ENCODE data around the gene FAM78A. TPM values are rescaled to one million over a fixed set of nuclear protein-coding genes. Genes with fewer than 3 reads are reported as not detected.

FAM78A gene
- polyA plus RNA-seq (2012; ENCODE audit: insufficient read length, low read depth), result 5.4 TPM

- TF ChIP-seq FOXP2 (optimal IDR thresholded peaks at IDR 0.05; ENCODE audit: borderline replicate concordance, extremely low read depth, extremely low read length, insufficient read depth) (no peak), SIN3A (IDR thresholded peaks at IDR 0.05; ENCODE audit: borderline replicate concordance, insufficient read depth, low read length) (no peak), REST (IDR thresholded peaks at IDR 0.05; ENCODE audit: insufficient read depth in 1 of 2, low read depth in 2 of 2, low read length in 2 of 2) (no peak), POLR2AphosphoS5 (IDR thresholded peaks at IDR 0.05; ENCODE audit: low read depth, low read length) (no peak), TAF1 (IDR thresholded peaks at IDR 0.05; ENCODE audit: borderline replicate concordance, insufficient read depth, low read length) (no peak)
These were observed at the start of gene FAM78A for GRCh38 chr9:131276094-131276888. Gene FAM78A, minus strand, starts transcription at chr9:131276510. Its CDS starts 331 bp downstream, at chr9:131276179.

- TF ChIP-seq FOXP2 (optimal IDR thresholded peaks at IDR 0.05; ENCODE audit: borderline replicate concordance, extremely low read depth, extremely low read length, insufficient read depth) (no peak), POLR2AphosphoS5 (IDR thresholded peaks at IDR 0.05; ENCODE audit: low read depth, low read length) (no peak), REST (IDR thresholded peaks at IDR 0.05; ENCODE audit: insufficient read depth in 1 of 2, low read depth in 2 of 2, low read length in 2 of 2) (no peak), TAF1 (IDR thresholded peaks at IDR 0.05; ENCODE audit: borderline replicate concordance, insufficient read depth, low read length) (no peak)
These were observed 48.7 kb upstream of the FAM78A start for GRCh38 chr9:131324736-131325679.

GRCh38 chr9:131323629-131324028, 47.3 kb upstream of the FAM78A start:
- TF ChIP-seq SIN3A (IDR thresholded peaks at IDR 0.05; ENCODE audit: borderline replicate concordance, insufficient read depth, low read length) (no peak), POLR2AphosphoS5 (IDR thresholded peaks at IDR 0.05; ENCODE audit: low read depth, low read length) (no peak), TAF1 (IDR thresholded peaks at IDR 0.05; ENCODE audit: borderline replicate concordance, insufficient read depth, low read length) (no peak), FOXP2 (optimal IDR thresholded peaks at IDR 0.05; ENCODE audit: borderline replicate concordance, extremely low read depth, extremely low read length, insufficient read depth) (no peak), REST (IDR thresholded peaks at IDR 0.05; ENCODE audit: insufficient read depth in 1 of 2, low read depth in 2 of 2, low read length in 2 of 2) (no peak)

GRCh38 chr9:131320031-131320685, 43.8 kb upstream of the FAM78A start:
- no peak for TF ChIP-seq TAF1 (IDR thresholded peaks at IDR 0.05; ENCODE audit: borderline replicate concordance, insufficient read depth, low read length)
- no peak for TF ChIP-seq SIN3A (IDR thresholded peaks at IDR 0.05; ENCODE audit: borderline replicate concordance, insufficient read depth, low read length)
- TF ChIP-seq REST (IDR thresholded peaks at IDR 0.05; ENCODE audit: insufficient read depth in 1 of 2, low read depth in 2 of 2, low read length in 2 of 2), result no peak
- TF ChIP-seq POLR2AphosphoS5 (IDR thresholded peaks at IDR 0.05; ENCODE audit: low read depth, low read length), result no peak
- TF ChIP-seq FOXP2 (optimal IDR thresholded peaks at IDR 0.05; ENCODE audit: borderline replicate concordance, extremely low read depth, extremely low read length, insufficient read depth), result no peak

All from PFSK-1 (cell line).